SJCRH30 (cell line): ENCODE results near the gene CCDC88C. TPM values are rescaled to one million over a fixed set of nuclear protein-coding genes. Genes with fewer than 3 reads are reported as not detected.

ENCODE experiments used
- DNase-seq, 2 experiments: peaks; one replicate each; pipeline ENCODE4 v3.0.0-alpha.2; 2015 to 2020
- H3K27ac ChIP-seq: fragments of 250-450 bp; sonication (Bioruptor Pico); 2 replicates; pipeline ENCODE4 v1.5.1; 2020; ENCODE audit warnings: mild to moderate bottlenecking, moderate library complexity
- H3K27me3 ChIP-seq: fragments of 250-450 bp; sonication (Bioruptor Pico); 2 replicates; pipeline ENCODE4 v1.5.1; 2020; ENCODE audit warnings: mild to moderate bottlenecking, moderate library complexity
- H3K36me3 ChIP-seq: fragments of 250-450 bp; sonication (Bioruptor Pico); 2 replicates; pipeline ENCODE4 v1.5.1; 2020; ENCODE audit warnings: mild to moderate bottlenecking, moderate library complexity
- H3K4me1 ChIP-seq: fragments of 250-450 bp; sonication (Bioruptor Pico); 2 replicates; pipeline ENCODE4 v1.5.1; 2020; ENCODE audit warnings: mild to moderate bottlenecking, moderate library complexity
- H3K4me3 ChIP-seq: fragments of 250-450 bp; sonication (Bioruptor Pico); 2 replicates; pipeline ENCODE4 v1.5.1; 2020; ENCODE audit warnings: mild to moderate bottlenecking, moderate library complexity
- H3K9me3 ChIP-seq: fragments of 250-450 bp; sonication (Bioruptor Pico); replicated peaks from 2 replicates; pipeline ENCODE4 v1.5.1; 2020; ENCODE audit warnings: mild to moderate bottlenecking, moderate library complexity
- total RNA-seq: library from RNA; depleted of rRNA; stranded (reverse); fragments of >200 nt; shearing (Covaris generic); gene quantifications from 2 replicates; pipeline ENCODE4 v1.2.3, GENCODE V29; 2014

CCDC88C gene
- total RNA-seq, 1 experiment from 2014 or later = 8.9 TPM

DNA sequence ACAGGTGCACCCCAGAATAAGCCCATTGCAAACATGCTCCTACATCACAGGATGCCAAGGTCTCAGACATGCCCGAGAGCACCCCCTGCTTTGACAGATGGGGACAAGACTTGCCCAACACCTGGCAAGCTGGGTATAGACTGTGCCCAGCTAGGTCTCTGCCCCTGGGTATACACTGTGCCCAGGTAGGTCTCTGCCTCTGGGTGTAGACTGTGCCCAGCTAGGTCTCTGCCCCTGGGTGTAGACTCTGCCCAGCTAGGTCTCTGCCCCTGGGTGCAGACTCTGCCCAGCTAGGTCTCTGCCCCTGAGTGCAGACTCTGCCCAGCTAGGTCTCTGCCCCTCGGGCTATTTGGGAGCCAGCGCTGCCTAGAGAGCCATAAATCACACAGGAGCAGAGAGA is 85.9 kb downstream of the CCDC88C start:
- Histone ChIP-seq H3K4me3 (no peak overlapping the region), H3K36me3 (no peaks in the 10 kb centered on the region), H3K27me3 (no peaks in the 10 kb centered on the region), H3K9me3 (no peaks in the 10 kb centered on the region), H3K27ac (no peak overlapping the region), H3K4me1 (peaks cover 14% of the 10 kb centered on the region)
- no peak for DNase-seq

DNA sequence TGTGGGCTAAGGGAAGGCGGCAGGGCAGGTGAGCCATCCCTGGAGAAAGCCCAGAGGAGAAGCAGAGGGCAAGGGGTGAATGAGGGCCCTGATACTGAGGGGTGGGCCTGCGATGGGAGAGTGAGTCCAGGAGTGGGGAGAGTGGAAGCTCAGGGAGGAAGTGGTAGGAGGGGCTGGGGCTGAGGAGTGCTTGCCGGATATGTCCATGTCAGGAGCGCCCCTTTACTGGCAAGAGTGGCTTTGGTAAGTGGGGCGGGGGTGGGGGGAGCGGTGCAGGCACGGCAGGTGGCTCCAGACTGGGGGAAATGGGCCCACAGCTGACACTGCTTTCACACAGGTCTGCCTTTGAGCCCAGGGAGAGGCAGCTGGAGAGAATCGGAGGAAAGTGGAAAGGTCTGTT is 86.8 kb downstream of the CCDC88C start:
- no peak overlapping the region for H3K27ac ChIP-seq

DNA sequence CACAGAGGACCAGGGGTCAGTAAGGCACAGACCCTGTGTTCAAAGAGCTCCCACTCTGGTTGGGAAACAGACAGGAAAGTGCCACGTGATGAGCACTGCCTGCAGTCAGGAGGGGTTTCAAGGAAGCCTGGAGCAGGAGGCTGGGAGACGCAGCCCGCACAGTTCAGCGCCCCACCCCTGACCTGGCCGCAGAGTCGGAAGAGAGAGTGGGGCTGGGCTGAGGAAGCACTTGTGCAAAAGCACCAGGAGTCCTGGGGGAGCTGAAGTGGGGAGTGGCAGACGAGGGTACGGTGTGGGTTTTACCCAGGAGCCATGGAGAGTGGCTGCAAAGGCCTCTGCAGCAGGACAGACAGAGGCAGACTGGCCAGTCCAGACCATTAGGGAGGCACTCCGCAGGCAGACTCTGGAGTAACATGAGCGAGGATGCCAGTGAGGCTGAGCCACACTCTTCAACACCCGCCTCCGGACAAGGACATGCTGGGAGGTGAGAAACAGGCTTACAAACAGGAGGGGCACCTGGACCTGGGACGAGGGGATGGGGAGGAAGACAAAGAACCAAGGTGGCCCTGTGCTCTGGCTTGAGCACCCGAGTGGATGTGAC is 87.4 kb downstream of the CCDC88C start:
- H3K27ac ChIP-seq = no peak overlapping the region

More for the DNA sequence above, 86.8 kb downstream of the CCDC88C start:
- DNase-seq = no peak
- Histone ChIP-seq H3K9me3 (no peaks in the 10 kb centered on the region), H3K27me3 (no peaks in the 10 kb centered on the region), H3K4me1 (peaks cover 10% of the 10 kb centered on the region; the same call in 1 of the 2 replicates), H3K4me3 (no peak overlapping the region), H3K36me3 (no peaks in the 10 kb centered on the region)

DNA sequence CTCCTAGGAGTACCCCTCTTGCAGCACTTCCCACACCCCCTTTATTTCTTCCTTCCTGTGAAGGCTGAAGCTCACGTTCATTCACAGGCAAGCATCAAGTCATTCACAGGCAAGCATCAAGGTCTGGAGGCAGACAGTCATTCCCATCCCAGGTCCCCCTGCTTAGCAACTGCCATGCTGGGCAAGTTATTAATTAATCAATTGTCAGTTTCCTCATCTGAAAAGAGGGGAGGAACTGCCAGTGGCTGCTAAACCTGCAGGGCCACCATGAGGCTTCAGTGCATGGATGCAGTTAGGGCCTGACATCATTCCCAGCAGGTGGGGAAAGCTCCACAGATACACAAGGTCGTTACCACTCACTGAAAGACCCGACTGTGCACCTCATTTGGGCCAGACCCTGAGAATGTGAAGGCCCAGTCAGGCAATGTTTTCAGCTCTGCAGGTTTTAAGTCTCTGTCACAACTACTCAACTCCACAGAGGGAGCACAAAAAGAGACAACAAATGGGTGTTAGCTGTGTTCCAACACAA is 88.1 kb downstream of the CCDC88C start:
- Histone ChIP-seq H3K27ac (no peak overlapping the region), H3K4me1 (no peaks in the 10 kb centered on the region), H3K36me3 (no peaks in the 10 kb centered on the region), H3K4me3 (no peak overlapping the region), H3K9me3 (no peaks in the 10 kb centered on the region), H3K27me3 (no peaks in the 10 kb centered on the region)
- DNase-seq = no peak

More for the DNA sequence above, 87.4 kb downstream of the CCDC88C start:
- H3K9me3 ChIP-seq = no peaks in the 10 kb centered on the region
- no peaks in the 10 kb centered on the region for H3K27me3 ChIP-seq
- DNase-seq = no peak
- peaks cover 4% of the 10 kb centered on the region; the same call in 1 of the 2 replicates for H3K4me1 ChIP-seq
- H3K4me3 ChIP-seq = no peak overlapping the region
- H3K36me3 ChIP-seq = no peaks in the 10 kb centered on the region

DNA sequence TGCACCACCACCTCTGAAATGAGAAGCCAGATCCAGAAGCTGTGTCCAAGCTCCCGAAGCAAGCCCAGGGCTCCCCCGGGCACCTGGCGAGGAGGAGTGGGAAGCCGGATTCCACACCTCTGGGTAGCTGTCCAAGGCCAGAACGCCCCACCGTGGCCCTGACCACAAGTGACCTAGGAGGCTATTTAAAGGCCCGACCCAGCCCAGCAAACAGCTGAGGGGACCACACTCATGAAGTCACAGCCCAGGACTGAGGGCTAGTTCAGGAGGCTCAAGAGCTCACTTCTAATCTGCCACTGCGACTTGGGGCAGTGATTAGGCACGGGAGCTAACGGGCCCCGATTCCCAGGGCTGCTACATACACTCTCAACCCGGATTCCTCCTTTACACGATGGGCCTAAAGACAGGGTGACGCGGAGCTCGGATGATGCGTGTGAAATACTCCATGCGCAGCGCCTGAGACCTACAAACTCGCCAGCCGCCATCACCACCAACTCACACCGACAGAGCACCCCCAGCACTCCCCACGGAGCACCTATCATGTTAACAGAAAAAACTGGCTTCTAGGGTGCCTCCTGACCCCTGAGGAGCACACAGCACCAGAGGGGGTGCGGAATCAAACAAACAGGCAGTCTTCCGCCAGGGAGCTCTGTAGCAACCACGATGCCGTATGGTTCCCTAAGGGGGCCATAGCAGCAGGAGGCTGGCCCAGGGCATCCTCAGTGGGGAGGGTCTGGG is 89.1 kb downstream of the CCDC88C start:
- H3K4me1 ChIP-seq = no peaks in the 10 kb centered on the region
- no peaks in the 10 kb centered on the region for H3K27me3 ChIP-seq
- DNase-seq = peak in 1 of 2 experiments; percentile 18
- H3K4me3 ChIP-seq = no peak overlapping the region
- H3K9me3 ChIP-seq = no peaks in the 10 kb centered on the region
- no peak overlapping the region for H3K27ac ChIP-seq
- no peaks in the 10 kb centered on the region for H3K36me3 ChIP-seq

DNA sequence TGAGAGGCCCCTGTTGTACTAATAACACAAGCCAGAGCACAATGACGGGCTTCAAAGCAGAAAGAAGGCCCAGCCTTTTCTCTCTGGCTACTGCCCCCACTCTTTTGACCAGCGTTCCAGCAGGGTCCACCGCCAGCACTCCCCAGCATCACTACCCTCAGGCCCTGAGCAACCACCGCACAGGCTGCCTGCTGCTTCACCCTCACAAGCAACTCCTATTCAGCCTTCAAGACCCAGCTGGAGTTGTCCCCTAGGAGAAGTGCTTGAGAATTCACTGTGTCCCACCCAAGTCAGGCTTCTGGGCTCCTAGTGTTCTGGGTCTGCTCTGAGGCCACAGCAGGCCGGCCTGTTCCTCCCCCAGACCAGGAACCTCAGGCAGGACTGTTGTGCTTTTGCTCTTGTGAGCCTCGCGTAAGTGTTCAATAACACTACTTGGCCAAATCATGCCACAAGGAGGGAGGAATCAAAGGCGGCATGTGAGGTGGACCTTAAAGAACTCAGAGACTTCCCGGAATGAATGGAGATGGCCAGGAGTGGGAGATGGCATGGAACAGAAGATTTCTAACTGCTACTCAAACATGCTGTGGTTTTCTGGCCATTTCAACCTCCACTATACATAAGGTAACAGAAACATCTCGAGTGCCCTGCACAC is 89.8 kb downstream of the CCDC88C start:
- H3K9me3 ChIP-seq = no peaks in the 10 kb centered on the region
- H3K27me3 ChIP-seq = no peaks in the 10 kb centered on the region
- H3K4me1 ChIP-seq = no peaks in the 10 kb centered on the region
- no peak overlapping the region for H3K4me3 ChIP-seq
- no peak overlapping the region for H3K27ac ChIP-seq
- no peak for DNase-seq
- H3K36me3 ChIP-seq = no peaks in the 10 kb centered on the region

DNA sequence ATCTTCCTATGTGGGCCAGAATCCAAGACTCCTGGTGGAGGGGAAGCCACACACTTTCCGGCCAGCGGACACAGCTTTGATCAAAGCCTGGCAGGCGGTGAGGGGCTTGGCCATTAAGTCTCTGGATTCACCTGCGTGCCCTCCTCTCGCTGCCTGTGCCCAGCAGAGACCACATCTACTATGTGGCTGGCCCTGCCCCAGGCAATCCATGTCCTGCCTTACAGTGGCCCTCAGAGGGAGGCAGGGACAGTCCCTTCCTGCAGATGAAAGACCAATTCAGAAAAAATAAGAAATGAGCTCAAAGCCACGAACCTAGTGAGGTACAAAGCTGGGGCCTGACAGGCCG is 90.4 kb downstream of the CCDC88C start:
- Histone ChIP-seq H3K27ac (no peak overlapping the region), H3K4me3 (no peak overlapping the region), H3K9me3 (no peaks in the 10 kb centered on the region), H3K36me3 (no peaks in the 10 kb centered on the region), H3K27me3 (no peaks in the 10 kb centered on the region), H3K4me1 (no peaks in the 10 kb centered on the region)
- no peak for DNase-seq

DNA sequence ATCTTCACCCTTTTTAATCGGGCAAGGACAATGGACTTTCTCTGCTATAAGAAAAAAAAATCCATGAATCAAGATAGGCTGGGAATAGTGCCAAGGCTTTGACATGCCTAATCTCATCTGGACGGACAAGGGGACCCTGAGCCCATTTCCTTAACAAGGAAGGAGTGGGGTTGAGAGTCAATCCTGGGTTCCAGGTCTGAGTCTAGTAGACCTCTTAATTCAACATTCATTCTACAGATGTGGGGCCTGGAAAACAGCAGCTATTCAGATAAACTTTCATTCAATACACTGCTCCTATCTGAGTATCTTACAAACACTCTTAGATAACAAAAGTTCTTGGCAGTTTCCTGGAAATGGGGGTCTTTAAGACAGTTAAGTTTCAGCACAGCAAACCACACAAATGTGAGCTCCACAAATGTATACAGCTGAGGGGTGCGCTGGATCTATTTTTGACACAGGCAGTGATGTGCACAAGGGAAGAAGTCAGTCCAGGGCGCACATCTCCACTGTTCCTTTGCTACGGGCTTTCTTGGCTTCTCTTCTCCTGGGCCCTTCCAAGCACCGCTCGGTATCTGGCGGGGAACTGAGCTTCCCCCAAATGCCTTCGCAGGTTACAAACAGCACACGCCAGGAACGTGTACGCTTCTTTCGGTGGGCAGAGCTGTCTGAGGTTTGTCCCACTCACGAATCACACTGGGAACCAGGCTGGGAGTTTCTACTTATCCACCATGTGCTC is 90.9 kb downstream of the CCDC88C start:
- Histone ChIP-seq H3K36me3 (no peaks in the 10 kb centered on the region), H3K4me3 (no peak overlapping the region), H3K27ac (no peak overlapping the region), H3K9me3 (no peaks in the 10 kb centered on the region), H3K4me1 (no peaks in the 10 kb centered on the region), H3K27me3 (no peaks in the 10 kb centered on the region)
- no peak for DNase-seq

DNA sequence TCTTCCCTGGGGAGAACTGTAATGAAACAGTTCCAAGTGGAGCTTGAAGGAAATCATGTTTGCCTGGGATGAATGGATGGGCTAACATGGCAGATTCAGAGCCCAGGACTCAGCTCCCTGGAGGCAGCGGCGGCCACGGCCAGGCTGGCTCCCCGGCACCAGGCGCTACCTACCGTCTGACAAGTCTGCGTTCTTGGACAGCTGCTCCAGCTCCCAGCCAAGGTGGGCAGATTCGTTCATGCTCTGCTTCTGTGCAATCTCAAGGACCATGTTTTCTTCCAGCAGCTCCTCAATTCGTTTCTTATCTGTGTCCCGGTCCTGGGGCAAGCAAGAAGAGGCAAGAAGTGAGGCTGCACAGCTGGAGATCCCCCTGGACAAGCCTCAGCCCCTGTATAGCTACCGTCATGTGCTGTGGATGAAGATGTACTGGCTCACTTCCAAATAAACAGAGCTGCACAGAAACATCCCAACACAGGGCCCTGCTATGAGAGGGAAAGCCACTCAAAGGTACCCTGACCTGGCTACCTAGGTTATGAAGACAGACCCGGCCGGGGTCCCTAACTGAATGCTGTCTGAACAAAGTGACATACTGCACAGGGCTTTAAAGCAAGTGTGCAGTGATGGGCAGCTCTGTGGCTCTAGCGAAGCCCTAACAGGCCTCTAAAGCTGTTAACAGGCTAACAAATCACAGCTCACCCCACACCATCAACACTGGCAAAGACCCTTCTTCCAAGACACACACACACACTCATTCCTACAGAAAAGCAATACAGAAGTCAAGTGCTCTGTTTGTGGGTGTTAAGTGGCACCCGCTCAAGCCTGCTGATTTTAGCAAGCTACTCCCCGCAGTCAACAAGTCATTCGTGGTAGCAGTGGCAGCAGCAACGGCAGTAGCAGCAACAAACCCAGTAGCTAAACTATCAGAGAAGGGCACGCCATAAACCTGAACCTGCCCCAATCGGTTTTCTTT is 92.7 kb downstream of the CCDC88C start:
- H3K27ac ChIP-seq = no peak overlapping the region

DNA sequence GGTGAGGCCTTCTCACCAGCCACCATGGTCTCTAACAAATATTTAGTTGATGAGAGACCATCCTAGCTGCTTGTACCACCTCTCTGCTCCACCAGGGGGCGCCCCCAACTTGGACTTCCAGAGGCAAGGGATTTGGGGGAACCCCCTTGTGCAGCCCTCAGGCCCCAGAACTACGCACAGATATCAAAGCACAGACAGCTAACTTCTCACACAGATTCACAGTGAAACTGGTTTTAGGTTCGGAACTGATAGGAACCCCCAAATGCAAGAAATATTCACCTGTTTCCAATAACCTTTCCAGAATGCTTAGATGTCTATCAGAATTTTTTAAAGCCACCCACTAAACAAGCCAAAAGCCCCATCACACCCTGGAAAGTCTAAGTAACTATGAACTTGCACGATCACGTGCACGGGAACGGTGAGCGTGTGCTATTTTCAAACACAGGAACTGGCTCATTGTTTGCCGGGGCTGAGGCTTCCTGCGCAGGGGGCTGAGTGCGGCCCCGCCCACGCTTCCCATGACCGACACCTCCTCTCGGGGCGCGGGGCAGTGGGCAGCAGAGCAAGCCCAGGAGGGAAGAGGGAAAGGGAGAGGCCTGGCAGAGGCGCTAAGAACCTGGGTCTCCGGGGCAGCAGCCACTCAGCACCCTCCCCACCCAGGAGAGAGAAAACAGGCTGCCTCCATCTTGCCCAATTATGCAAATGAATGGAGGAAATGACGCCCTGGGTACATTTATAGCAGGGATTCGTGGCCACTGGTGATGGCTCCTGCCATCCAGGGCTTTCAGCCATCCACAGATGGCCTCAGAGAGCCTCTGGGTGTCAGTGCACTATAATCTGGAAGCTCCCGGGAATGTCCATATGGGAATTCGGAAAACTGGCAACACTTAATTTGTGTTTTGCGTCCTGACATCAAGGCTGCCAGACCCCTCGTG is 93.7 kb downstream of the CCDC88C start:
- Histone ChIP-seq H3K9me3 (no peaks in the 10 kb centered on the region), H3K36me3 (no peaks in the 10 kb centered on the region), H3K4me3 (no peak overlapping the region), H3K27ac (no peak overlapping the region), H3K4me1 (no peaks in the 10 kb centered on the region), H3K27me3 (no peaks in the 10 kb centered on the region)
- peak; percentile 61 to 83 for DNase-seq

More for the DNA sequence above, 92.7 kb downstream of the CCDC88C start:
- Histone ChIP-seq H3K36me3 (no peaks in the 10 kb centered on the region), H3K9me3 (no peaks in the 10 kb centered on the region), H3K4me3 (no peak overlapping the region), H3K27me3 (no peaks in the 10 kb centered on the region), H3K4me1 (no peaks in the 10 kb centered on the region)
- DNase-seq = no peak

DNA sequence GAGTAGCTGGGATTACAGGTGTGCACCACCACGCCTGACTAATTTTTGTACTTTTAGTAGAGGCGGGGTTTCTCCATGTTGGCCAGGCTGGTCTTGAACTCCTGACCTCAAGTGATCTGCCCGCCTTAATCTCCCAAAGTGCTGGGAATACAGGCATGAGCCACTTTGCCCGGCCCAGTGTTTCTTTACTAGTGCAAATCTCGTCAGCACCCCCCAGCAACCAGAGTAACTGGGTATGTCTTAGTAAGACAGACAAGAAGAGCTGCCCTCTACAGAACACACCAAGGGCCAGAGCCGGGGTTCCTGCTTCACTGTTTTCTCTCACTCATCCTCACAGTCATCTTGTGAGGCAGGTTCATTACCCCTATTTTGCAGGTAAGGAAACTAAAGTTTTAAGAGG is 94.6 kb downstream of the CCDC88C start:
- Histone ChIP-seq H3K27me3 (no peaks in the 10 kb centered on the region), H3K36me3 (no peaks in the 10 kb centered on the region), H3K9me3 (no peaks in the 10 kb centered on the region), H3K4me1 (no peaks in the 10 kb centered on the region), H3K4me3 (no peak overlapping the region), H3K27ac (no peak overlapping the region)
- DNase-seq = no peak

DNA sequence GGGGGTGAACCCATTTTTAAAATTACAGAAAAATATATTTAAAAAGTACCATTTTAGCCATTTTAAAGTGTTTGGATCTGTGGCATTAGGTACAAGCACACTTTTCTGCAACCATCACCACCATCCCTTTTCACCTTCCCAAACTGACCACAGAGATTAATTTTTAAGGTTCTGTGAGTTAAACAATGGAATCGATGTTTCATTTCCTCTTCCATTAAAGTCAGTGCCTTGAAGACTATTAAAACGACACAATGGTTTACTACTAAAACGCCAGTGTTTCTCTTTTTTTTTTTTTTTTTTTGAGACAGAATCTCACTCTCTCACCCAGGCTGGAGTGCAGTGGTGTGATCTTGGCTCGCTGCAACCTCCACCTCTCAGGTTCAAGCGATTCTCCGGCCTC is 95.0 kb downstream of the CCDC88C start:
- Histone ChIP-seq H3K9me3 (no peaks in the 10 kb centered on the region), H3K27me3 (no peaks in the 10 kb centered on the region), H3K36me3 (no peaks in the 10 kb centered on the region), H3K4me3 (no peak overlapping the region), H3K27ac (no peak overlapping the region), H3K4me1 (no peaks in the 10 kb centered on the region)
- no peak for DNase-seq

DNA sequence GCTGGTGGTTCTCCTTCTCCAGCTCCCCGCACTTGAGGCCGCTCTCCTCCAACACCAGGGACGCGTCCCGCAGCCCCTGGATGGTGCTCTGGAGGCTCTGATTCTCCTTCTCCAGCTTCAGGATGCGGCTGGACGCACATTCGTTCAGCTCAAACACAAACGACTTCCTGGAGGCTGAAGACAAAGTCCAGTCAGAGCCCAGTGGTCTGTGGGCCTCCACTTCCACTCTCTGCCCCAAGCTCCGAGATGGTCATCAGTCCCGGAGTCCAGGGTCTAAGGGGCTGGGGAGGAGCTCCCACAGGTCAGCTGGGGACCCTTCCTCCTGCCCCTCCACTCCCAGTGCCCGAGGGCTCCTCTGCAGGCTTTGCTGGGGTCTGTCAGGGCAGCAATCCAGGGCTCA is 96.5 kb downstream of the CCDC88C start:
- no peak for DNase-seq
- Histone ChIP-seq H3K36me3 (no peaks in the 10 kb centered on the region), H3K4me1 (no peaks in the 10 kb centered on the region), H3K27ac (no peak overlapping the region), H3K27me3 (no peaks in the 10 kb centered on the region), H3K4me3 (no peak overlapping the region), H3K9me3 (no peaks in the 10 kb centered on the region)
